Stimulated activated CD8-positive, alpha-beta memory T cell treated with anti-CD3 and anti-CD28 coated beads, Interleukin-15, amount 100 ng/mL, for 1 hour (primary cell): ENCODE data around the gene MIP.
A peak's percentile ranks its signal among the peaks of the same experiment; 100 is the strongest.
"Not testable (repeated sequence)": the region's sequence is repeated elsewhere in the genome, so short reads cannot be mapped to it uniquely, and the experiment has no call there.

Experiments used
- DNase-seq: peaks from one replicate; pipeline ENCODE4 v3.0.0-alpha.2; 2020; ENCODE audit warnings: low read depth

Gene MIP

GRCh38 chr12:56468216-56469006, 14.0 kb upstream of the MIP start, which contains the start of gene SPRYD4:
TSS of gene SPRYD4 (plus strand) at chr12:56468578. CDS start at chr12:56468592, 14 bp downstream.
- DNase-seq: peak; percentile 82

GRCh38 chr12:56462565-56462964, 8.1 kb upstream of the MIP start:
- no peak for DNase-seq

GRCh38 chr12:56461235-56462159, 7.0 kb upstream of the MIP start:
- DNase-seq: no peak

- no peak for DNase-seq
Measured at GRCh38 chr12:56457817-56458216, 3.4 kb upstream of the MIP start.

GRCh38 chr12:56451147-56451546, 3.3 kb downstream of the MIP start:
- no peak for DNase-seq

- DNase-seq: no peak
Measured at GRCh38 chr12:56450241-56450640, 4.2 kb downstream of the MIP start.

- DNase-seq: no peak
Measured at GRCh38 chr12:56449622-56449984, 4.9 kb downstream of the MIP start.

GRCh38 chr12:56448860-56449621, 5.4 kb downstream of the MIP start, which contains the start of gene TIMELESS:
TSS of gene TIMELESS (minus strand) at chr12:56449426. CDS start at chr12:56434170, 15,256 bp downstream.
- peak; percentile 64 for DNase-seq

- DNase-seq: not testable (repeated sequence)
Measured at GRCh38 chr12:56443208-56443607, 11.2 kb downstream of the MIP start.

- no peak for DNase-seq
Measured at GRCh38 chr12:56437430-56438176, 16.9 kb downstream of the MIP start.

GRCh38 chr12:56434828-56435227, 19.6 kb downstream of the MIP start:
- no peak for DNase-seq

- DNase-seq: no peak
Measured at GRCh38 chr12:56431850-56432249, 22.6 kb downstream of the MIP start.

- no peak for DNase-seq
Measured at GRCh38 chr12:56431288-56431687, 23.2 kb downstream of the MIP start.

GRCh38 chr12:56425940-56426438, 28.5 kb downstream of the MIP start:
- DNase-seq: no peak

GRCh38 chr12:56425193-56425592, 29.3 kb downstream of the MIP start:
- no peak for DNase-seq

- no peak for DNase-seq
Measured at GRCh38 chr12:56420411-56420810, 34.0 kb downstream of the MIP start.

GRCh38 chr12:56417739-56418138, 36.7 kb downstream of the MIP start:
- no peak for DNase-seq

- no peak for DNase-seq
Measured at GRCh38 chr12:56414401-56414800, 40.1 kb downstream of the MIP start.

- no peak for DNase-seq
Measured at GRCh38 chr12:56413392-56413791, 41.1 kb downstream of the MIP start.

- DNase-seq: no peak
Measured at GRCh38 chr12:56411781-56412639, 42.4 kb downstream of the MIP start.
